K562 (cell line): ENCODE results near the gene EDEM1. TPM values are rescaled to one million over a fixed set of nuclear protein-coding genes. Genes with fewer than 3 reads are reported as not detected.

Source experiments
- CCNT2 ChIP-seq: IDR thresholded peaks from 2 replicates; pipeline ENCODE4 v1.6.1; 2011; ENCODE audit warnings: borderline replicate concordance, low read depth, mild to moderate bottlenecking, moderate library complexity, mixed read lengths, low read length; ENCODE audit not compliant: insufficient read length; ENCODE audit errors: extremely low read depth
- CLOCK ChIP-seq: fragments of 250-450 bp; sonication (Bioruptor Pico); IDR thresholded peaks from 2 replicates; pipeline ENCODE4 v1.4.0; 2020; ENCODE audit warnings: mild to moderate bottlenecking, moderate library complexity, borderline replicate concordance
- CREB1 ChIP-seq, 2 experiments: sonication (generic) in 1 of 2; formaldehyde crosslinking in 1 of 2; IDR thresholded peaks; 2 replicates each; pipeline versions ENCODE4 v1.6.1 to v1.8.0; 2012 to 2022; ENCODE audit warnings: inconsistent platforms in 1 of 2, mild to moderate bottlenecking in 1 of 2, missing genetic modification reagents in 1 of 2, moderate library complexity in 1 of 2
- DPF2 ChIP-seq: fragments of 450-650 bp; IDR thresholded peaks from 2 replicates; pipeline ENCODE4 v1.6.1; 2016
- JUN ChIP-seq, 2 experiments: sonication (generic) in 1 of 2; formaldehyde crosslinking in 1 of 2; IDR thresholded peaks; 2 replicates each; pipeline versions ENCODE4 v1.6.1 to v1.8.0; 2012 to 2022; ENCODE audit warnings: borderline replicate concordance in 2 of 2, mild to moderate bottlenecking in 2 of 2, improper control_type of control experiment in 1 of 2, low read depth in 1 of 2, low read length in 1 of 2, missing genetic modification reagents in 1 of 2
- MLLT1 ChIP-seq, 2 experiments: fragments of 450-650 bp; IDR thresholded peaks; 2 replicates each; pipeline ENCODE4 v1.6.1; 2016
- NCOA6 ChIP-seq: fragments of 450-650 bp; IDR thresholded peaks from 2 replicates; pipeline ENCODE4 v1.6.1; 2017; ENCODE audit warnings: mild to moderate bottlenecking
- NEUROD1 ChIP-seq: fragments of 150-350 bp; IDR thresholded peaks from 2 replicates; pipeline ENCODE4 v1.6.1; 2014; ENCODE audit warnings: borderline replicate concordance, low read length, low read depth; ENCODE audit not compliant: partially characterized antibody
- POLR3G ChIP-seq: IDR thresholded peaks from 2 replicates; pipeline ENCODE4 v1.6.1; 2011; ENCODE audit not compliant: insufficient read length, insufficient replicate concordance; ENCODE audit errors: extremely low read depth
- PRMT5 ChIP-seq: sonication (generic); formaldehyde crosslinking; IDR thresholded peaks from 2 replicates; pipeline ENCODE4 v1.5.0; 2020; ENCODE audit warnings: missing genetic modification reagents
- PYGO2 ChIP-seq: fragments of 450-650 bp; IDR thresholded peaks from 2 replicates; pipeline ENCODE4 v1.6.1; 2016; ENCODE audit warnings: mild to moderate bottlenecking, missing genetic modification characterization, moderate library complexity, missing compliant biosample characterization
- RBBP5 ChIP-seq: fragments of 200-600 bp; sonication (generic); IDR thresholded peaks from 2 replicates; pipeline ENCODE4 v1.6.1; 2012; ENCODE audit warnings: borderline replicate concordance, mild to moderate bottlenecking, low read length, control low read depth, inconsistent platforms; ENCODE audit not compliant: insufficient read depth, poor library complexity, severe bottlenecking
- SPI1 ChIP-seq: IDR thresholded peaks from 2 replicates; pipeline ENCODE4 v1.6.1; 2011; ENCODE audit warnings: low read depth, low read length, control low read depth, borderline replicate concordance
- SRSF1 ChIP-seq: fragments of 200-400 bp; formaldehyde crosslinking; IDR thresholded peaks from 2 replicates; pipeline ENCODE4 v1.6.1; 2017; ENCODE audit warnings: mild to moderate bottlenecking, low read depth, low read length, moderate library complexity
- TBL1XR1 ChIP-seq, 2 experiments: IDR thresholded peaks; 2 replicates each; pipeline ENCODE4 v1.6.1; 2012; ENCODE audit warnings: improper control_type of control experiment in 2 of 2, low read length in 2 of 2, mild to moderate bottlenecking in 1 of 2
- THRAP3 ChIP-seq: fragments of 450-650 bp; IDR thresholded peaks from 2 replicates; pipeline ENCODE4 v1.6.1; 2016; ENCODE audit warnings: mild to moderate bottlenecking, inconsistent platforms, borderline replicate concordance
- YY1 ChIP-seq, 3 experiments: IDR thresholded peaks; 2 replicates each; pipeline ENCODE4 v1.6.1; 2011; ENCODE audit warnings: low read length in 2 of 3, mild to moderate bottlenecking in 2 of 3, moderate library complexity in 2 of 3, borderline replicate concordance in 1 of 3, control low read depth in 1 of 3, low read depth in 1 of 3; ENCODE audit not compliant: insufficient read depth in 3 of 3, insufficient replicate concordance in 2 of 3, control insufficient read depth in 1 of 3, insufficient read length in 1 of 3; ENCODE audit errors: extremely low read depth in 1 of 3
- polyA plus RNA-seq, 8 experiments: library from polyadenylated mRNA; depleted of rRNA in 4 of 8; stranded (reverse) in 5 of 8; unstranded in 3 of 8; fragments of >200 nt; fragmentation: Nextera tagmentation in 2 of 8; fragmentation: Illumina TruSeq in 1 of 8; extraction: Ambion mirVana in 2 of 8; extraction: Trizol in 1 of 8; gene quantifications; 2 replicates each; pipeline versions ENCODE4 v1.2.1 to v1.2.3, GENCODE V29; 2011 to 2014; ENCODE audit warnings: inconsistent platforms in 1 of 8, missing spikeins in 1 of 8
- total RNA-seq, 7 experiments: library from RNA; depleted of rRNA in 6 of 7; stranded (reverse); fragments of >200 nt in 6 of 7; fragmentation: Illumina TruSeq in 2 of 7; extraction: Trizol in 2 of 7; gene quantifications; 2 replicates each; pipeline versions ENCODE4 v1.2.1 to v1.2.3, GENCODE V29; 2011 to 2021; ENCODE audit warnings: low replicate concordance in 1 of 7
- TF ChIP-seq, protein P1 (sequence below): fragments of 150-350 bp; conservative IDR thresholded peaks from 2 replicates; pipeline ENCODE4 v1.6.1; 2014; ENCODE audit warnings: low read length

EDEM1 gene
- total and polyA plus RNA-seq, 9 of the 15 experiments (the other 6 are each of a cell fraction or from before 2014, with no cell fraction given), result 6.2 to 36.7 (median 14.3) TPM

DNA sequence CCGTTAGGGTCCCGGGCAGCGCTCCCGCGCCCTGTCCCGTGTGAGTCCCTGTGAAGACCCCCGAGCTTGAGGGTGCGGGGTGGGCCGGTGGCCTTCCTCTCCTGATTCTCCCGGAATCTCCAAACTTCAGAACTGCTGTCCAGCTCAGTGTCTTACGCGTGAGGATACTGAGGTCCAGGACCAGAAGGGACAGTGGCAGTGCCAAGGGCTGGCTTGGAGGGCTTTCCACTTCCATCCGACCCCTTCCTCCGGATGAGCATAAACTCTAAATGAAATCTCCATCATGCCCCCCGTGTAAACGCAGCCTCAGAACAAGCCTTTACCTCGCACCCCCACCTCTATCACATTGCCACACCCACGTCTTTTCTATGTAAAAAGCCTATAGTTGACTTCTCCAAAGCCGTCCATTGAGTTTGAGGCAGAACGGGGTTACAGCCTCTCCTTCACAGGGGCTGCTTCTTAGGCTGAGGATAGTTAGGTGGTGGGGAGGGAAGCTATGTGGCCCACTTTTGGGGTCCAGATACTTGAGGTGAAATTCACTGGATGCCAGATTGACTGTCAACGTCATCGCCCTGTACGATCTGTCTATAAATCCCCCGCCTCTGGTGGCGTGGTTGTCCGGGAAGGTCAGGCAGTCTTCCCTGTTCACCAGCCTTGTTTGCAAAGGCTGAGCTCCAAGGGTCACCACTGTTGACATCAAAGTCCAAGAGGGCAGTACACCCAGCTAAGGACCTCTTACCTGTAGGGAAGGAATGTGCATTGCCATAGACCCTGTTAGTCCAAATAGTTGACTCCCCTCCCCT lies 1.1 kb downstream of the EDEM1 start (continued):
- TF ChIP-seq CLOCK (CRISPR knock-in tag) (0 out of 2 replicates have a peak, but pooled peaks have one; percentile 9), DPF2 (peak; percentile 50), TBL1XR1 (IDR thresholded peaks at IDR 0.05; ENCODE audit: low read length in 2 of 2) (no peak), SPI1 (no peak), RBBP5 (peak; percentile 49), NEUROD1 (no peak), JUN (IDR thresholded peaks at IDR 0.05; ENCODE audit: borderline replicate concordance, low read depth, low read length) (no peak), JUN (CRISPR knock-in tag; IDR thresholded peaks at IDR 0.05; ENCODE audit: borderline replicate concordance) (0 out of 2 replicates have a peak, but pooled peaks have one; percentile 21), YY1 (IDR thresholded peaks at IDR 0.05; ENCODE audit: borderline replicate concordance in 1 of 3, control insufficient read depth in 1 of 3, extremely low read depth in 1 of 3, insufficient read depth in 3 of 3, insufficient read length in 1 of 3, insufficient replicate concordance in 2 of 3, low read depth in 1 of 3, low read length in 2 of 3) (peak in 1 of 3 experiments; percentile 52), THRAP3 (no peak), CREB1 (IDR thresholded peaks at IDR 0.05) (no peak; the same call in none of the 2 replicates), CREB1 (CRISPR knock-in tag; IDR thresholded peaks at IDR 0.05) (peak; percentile 49; the same call in 1 of the 2 replicates), CCNT2 (no peak), SRSF1 (no peak), MLLT1 (IDR thresholded peaks at IDR 0.05) (no peak), NCOA6 (0 out of 2 replicates have a peak, but pooled peaks have one; percentile 6), PRMT5 (CRISPR knock-in tag) (no peak), PYGO2 (tag) (no peak), POLR3G (no peak)
- TF ChIP-seq, protein P1, sequence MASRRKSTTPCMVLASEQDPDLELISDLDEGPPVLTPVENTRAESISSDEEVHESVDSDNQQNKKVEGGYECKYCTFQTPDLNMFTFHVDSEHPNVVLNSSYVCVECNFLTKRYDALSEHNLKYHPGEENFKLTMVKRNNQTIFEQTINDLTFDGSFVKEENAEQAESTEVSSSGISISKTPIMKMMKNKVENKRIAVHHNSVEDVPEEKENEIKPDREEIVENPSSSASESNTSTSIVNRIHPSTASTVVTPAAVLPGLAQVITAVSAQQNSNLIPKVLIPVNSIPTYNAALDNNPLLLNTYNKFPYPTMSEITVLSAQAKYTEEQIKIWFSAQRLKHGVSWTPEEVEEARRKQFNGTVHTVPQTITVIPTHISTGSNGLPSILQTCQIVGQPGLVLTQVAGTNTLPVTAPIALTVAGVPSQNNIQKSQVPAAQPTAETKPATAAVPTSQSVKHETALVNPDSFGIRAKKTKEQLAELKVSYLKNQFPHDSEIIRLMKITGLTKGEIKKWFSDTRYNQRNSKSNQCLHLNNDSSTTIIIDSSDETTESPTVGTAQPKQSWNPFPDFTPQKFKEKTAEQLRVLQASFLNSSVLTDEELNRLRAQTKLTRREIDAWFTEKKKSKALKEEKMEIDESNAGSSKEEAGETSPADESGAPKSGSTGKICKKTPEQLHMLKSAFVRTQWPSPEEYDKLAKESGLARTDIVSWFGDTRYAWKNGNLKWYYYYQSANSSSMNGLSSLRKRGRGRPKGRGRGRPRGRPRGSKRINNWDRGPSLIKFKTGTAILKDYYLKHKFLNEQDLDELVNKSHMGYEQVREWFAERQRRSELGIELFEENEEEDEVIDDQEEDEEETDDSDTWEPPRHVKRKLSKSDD, result no peak
